HepG2 (cell line): ENCODE data around the gene ALG14. TPM values are rescaled to one million over a fixed set of nuclear protein-coding genes. Genes with fewer than 3 reads are reported as not detected.

ENCODE experiments used
- ATAC-seq: fragments of 200-7000 bp; cut with Tn5 transposase; 3 replicates; pipeline ENCODE4 v1.9.1; 2020; ENCODE audit warnings: mild to moderate bottlenecking, moderate library complexity
- BruUV-seq: library from RNA; stranded (reverse); fragments of 400-500 nt; replicated peaks from 2 replicates; lab custom pipeline; 2021; lab: Mats Ljungman, UMichigan
- CTCF ChIA-PET: fragments of 300-600 bp; formaldehyde crosslinking; extraction: SDS; loops from one replicate; lab custom pipeline; 2021; ENCODE audit warnings: low total read pairs, inconsistent platforms, low intra/inter-chr PET ratio; lab: Yijun Ruan, JAX
- POLR2A ChIA-PET: fragments of 350-600 bp; sonication (Branson Sonifier 250); formaldehyde crosslinking; loops from one replicate; lab custom pipeline; 2020; ENCODE audit warnings: antibody characterized with exemption, inconsistent platforms; lab: Yijun Ruan, JAX
- DNase-seq: peaks from one replicate; pipeline ENCODE4 v3.0.0-alpha.2; 2015; ENCODE audit warnings: low spot score
- FAIRE-seq: peaks from 3 replicates; lab custom pipeline; 2011; peaks lifted over from hg19 to GRCh38; lab: Jason Lieb, UNC
- H2AFZ ChIP-seq: one replicate; pipeline ENCODE4 v1.6.1; 2011; ENCODE audit warnings: low read length, inconsistent platforms
- H3K27ac ChIP-seq: fragments of 300-600 bp; 3 replicates; pipeline ENCODE4 v1.8.0; 2011; ENCODE audit warnings: mixed run types, mild to moderate bottlenecking, mixed read lengths, low read length, inconsistent platforms; ENCODE audit not compliant: insufficient read depth; ENCODE audit errors: extremely low read length
- H3K27me3 ChIP-seq, 2 experiments: fragments of 200-600 bp in 1 of 2; 2 replicates in 1 of 2; 3 replicates in 1 of 2; pipeline versions ENCODE4 v1.6.0 to v1.8.0; 2011; ENCODE audit warnings: low read length in 2 of 2, mild to moderate bottlenecking in 2 of 2, moderate library complexity in 2 of 2, inconsistent platforms in 1 of 2; ENCODE audit not compliant: insufficient read depth in 2 of 2, control insufficient read depth in 1 of 2
- H3K36me3 ChIP-seq, 2 experiments: fragments of 200-600 bp in 1 of 2; replicated peaks in 1 of 2; 2 replicates in 1 of 2; 3 replicates in 1 of 2; pipeline versions ENCODE4 v1.5.1 to v1.8.0; 2011; ENCODE audit warnings: low read length in 2 of 2, inconsistent platforms in 1 of 2; ENCODE audit not compliant: insufficient read depth in 2 of 2, control insufficient read depth in 1 of 2
- H3K4me1 ChIP-seq: 2 replicates; pipeline ENCODE4 v1.5.1; 2012; ENCODE audit warnings: low read length, inconsistent platforms; ENCODE audit not compliant: insufficient read depth
- H3K4me2 ChIP-seq: 2 replicates; pipeline ENCODE4 v1.6.0; 2011; ENCODE audit warnings: low read depth, low read length, inconsistent platforms
- H3K4me3 ChIP-seq, 3 experiments: fragments of 200-600 bp in 1 of 3; sonication (generic), shearing (Covaris generic) in 1 of 3; replicated peaks in 1 of 3; 2 replicates each; pipeline ENCODE4 v1.5.1; 2011 to 2016; ENCODE audit warnings: low read length in 3 of 3, inconsistent platforms in 2 of 3, low read depth in 2 of 3, mild to moderate bottlenecking in 2 of 3, control low read depth in 1 of 3, mixed read lengths in 1 of 3; ENCODE audit not compliant: insufficient read depth in 1 of 3
- H3K79me2 ChIP-seq: one replicate; pipeline ENCODE4 v1.6.1; 2011; ENCODE audit warnings: low read length, inconsistent platforms; ENCODE audit not compliant: insufficient read depth
- H3K9ac ChIP-seq: 2 replicates; pipeline ENCODE4 v1.6.0; 2011; ENCODE audit warnings: mild to moderate bottlenecking, low read depth, low read length, inconsistent platforms; ENCODE audit not compliant: insufficient read depth
- H3K9me3 ChIP-seq: 2 replicates; pipeline ENCODE4 v1.5.1; 2012; ENCODE audit warnings: mild to moderate bottlenecking, low read length
- H4K20me1 ChIP-seq: 2 replicates; pipeline ENCODE4 v1.6.0; 2011; ENCODE audit warnings: inconsistent platforms, mild to moderate bottlenecking, low read length, moderate library complexity; ENCODE audit not compliant: insufficient read depth
- ATF5 ChIP-seq: sonication (generic); formaldehyde crosslinking; IDR thresholded peaks from 2 replicates; pipeline ENCODE4 v1.4.0; 2020; ENCODE audit warnings: mild to moderate bottlenecking, low read depth, missing genetic modification reagents
- CENPT ChIP-seq: sonication (generic); formaldehyde crosslinking; IDR thresholded peaks from 2 replicates; pipeline ENCODE4 v1.8.0; 2022; ENCODE audit warnings: low read depth, mild to moderate bottlenecking, moderate library complexity, missing genetic modification reagents
- E2F2 ChIP-seq: sonication (generic); formaldehyde crosslinking; IDR thresholded peaks from 2 replicates; pipeline ENCODE4 v1.4.0; 2020; ENCODE audit warnings: missing genetic modification reagents, borderline replicate concordance
- KDM1A ChIP-seq: IDR thresholded peaks from 2 replicates; pipeline ENCODE4 v1.6.1; 2016; ENCODE audit warnings: missing compliant biosample characterization
- NCOA1 ChIP-seq: sonication (generic); formaldehyde crosslinking; IDR thresholded peaks from 2 replicates; pipeline ENCODE4 v1.9.0; 2021; ENCODE audit warnings: missing genetic modification reagents
- NR3C1 ChIP-seq: sonication (generic); formaldehyde crosslinking; IDR thresholded peaks from 2 replicates; pipeline ENCODE4 v1.4.0; 2020; ENCODE audit warnings: missing genetic modification reagents
- PAXIP1 ChIP-seq: sonication (generic); formaldehyde crosslinking; conservative IDR thresholded peaks from 2 replicates; pipeline ENCODE4 v1.4.0; 2020; ENCODE audit warnings: mild to moderate bottlenecking, missing genetic modification reagents, moderate library complexity
- POGZ ChIP-seq: sonication (generic); formaldehyde crosslinking; IDR thresholded peaks from 2 replicates; pipeline ENCODE4 v1.4.0; 2020; ENCODE audit warnings: mild to moderate bottlenecking, missing genetic modification reagents
- SNAPC2 ChIP-seq: sonication (generic); formaldehyde crosslinking; IDR thresholded peaks from 2 replicates; pipeline ENCODE4 v1.8.1; 2022; ENCODE audit warnings: mild to moderate bottlenecking, missing genetic modification reagents
- SRY ChIP-seq: sonication (generic); formaldehyde crosslinking; IDR thresholded peaks from 2 replicates; pipeline ENCODE4 v1.8.0; 2022; ENCODE audit warnings: mild to moderate bottlenecking, missing genetic modification reagents
- TEF ChIP-seq: sonication (generic); formaldehyde crosslinking; IDR thresholded peaks from 2 replicates; pipeline ENCODE4 v1.5.0; 2020; ENCODE audit warnings: missing genetic modification reagents
- YEATS2 ChIP-seq: sonication (generic); formaldehyde crosslinking; IDR thresholded peaks from 2 replicates; pipeline ENCODE4 v1.4.0; 2020; ENCODE audit warnings: missing genetic modification reagents, borderline replicate concordance
- YEATS4 ChIP-seq: sonication (generic); formaldehyde crosslinking; IDR thresholded peaks from 2 replicates; pipeline ENCODE4 v1.4.0; 2020; ENCODE audit warnings: missing genetic modification reagents, borderline replicate concordance
- ZMYM3 ChIP-seq: sonication (generic); formaldehyde crosslinking; IDR thresholded peaks from 2 replicates; pipeline ENCODE4 v1.5.1; 2020; ENCODE audit warnings: mild to moderate bottlenecking, missing genetic modification reagents
- ZMYM4 ChIP-seq: sonication (generic); formaldehyde crosslinking; IDR thresholded peaks from 2 replicates; pipeline ENCODE4 v1.8.1; 2023; ENCODE audit warnings: mild to moderate bottlenecking, missing genetic modification reagents
- ZNF224 ChIP-seq: sonication (generic); formaldehyde crosslinking; IDR thresholded peaks from 2 replicates; pipeline ENCODE4 v1.5.0; 2020; ENCODE audit warnings: mild to moderate bottlenecking, missing genetic modification reagents
- ZNF234 ChIP-seq: sonication (generic); formaldehyde crosslinking; conservative IDR thresholded peaks from 2 replicates; pipeline ENCODE4 v1.5.1; 2020; ENCODE audit warnings: mild to moderate bottlenecking, missing genetic modification reagents
- ZNF282 ChIP-seq: fragments of 450-650 bp; IDR thresholded peaks from 2 replicates; pipeline ENCODE4 v1.6.1; 2018; ENCODE audit not compliant: partially characterized antibody
- ZNF737 ChIP-seq: sonication (generic); formaldehyde crosslinking; IDR thresholded peaks from 2 replicates; pipeline ENCODE4 v1.5.0; 2020; ENCODE audit warnings: missing genetic modification reagents, mild to moderate bottlenecking, borderline replicate concordance
- ZNF766 ChIP-seq: sonication (generic); formaldehyde crosslinking; IDR thresholded peaks from 2 replicates; pipeline ENCODE4 v1.5.0; 2020; ENCODE audit warnings: missing genetic modification reagents, borderline replicate concordance
- WGBS: methylation state at CpG from one replicate; pipeline ENCODE4 v1.1.6; 2017; ENCODE audit warnings: low lambda C conversion rate; 5-methylcytosine and 5-hydroxymethylcytosine counted together
- in situ Hi-C: cut with HindIII; loops from 2 replicates; pipeline ENCODE4 v1.10.0; 2017; ENCODE audit warnings: low pct_unique_long_range_greater_than_20kb; ENCODE audit not compliant: extremely low pct_ligation_motif_present
- intact Hi-C: fragments of 100-400 bp; cut with micrococcal nuclease; formaldehyde crosslinking; loops from one replicate; pipeline ENCODE4 v1.10.0; 2022; ENCODE audit not compliant: unreplicated experiment
- polyA plus RNA-seq, 8 experiments: library from polyadenylated mRNA; depleted of rRNA in 3 of 8; stranded (reverse) in 7 of 8; unstranded in 1 of 8; fragments of >200 nt; fragmentation: Illumina TruSeq in 4 of 8; extraction: Trizol in 4 of 8; gene quantifications; 2 replicates each; pipeline versions ENCODE4 v1.2.1 to v1.2.3, GENCODE V29; 2011 to 2016; ENCODE audit warnings: low read depth in 4 of 8, missing spikeins in 1 of 8, mixed read lengths in 1 of 8; ENCODE audit not compliant: insufficient read depth in 1 of 8
- total RNA-seq, 5 experiments: library from RNA; depleted of rRNA; stranded (reverse); fragments of >200 nt; fragmentation: Illumina TruSeq; extraction: Trizol; gene quantifications; 2 replicates each; pipeline ENCODE4 v1.2.3, GENCODE V29; 2016; ENCODE audit warnings: low read depth in 1 of 5

The ALG14 gene
- total and polyA plus RNA-seq, 2 of the 13 experiments (the other 11 are each of a cell fraction or from before 2014, with no cell fraction given), result 4.5 to 12.7 TPM

- POLR2A ChIA-PET, result interaction anchor here (1.0 to 5.3 kb wide), 3 partner anchors 31 to 118 kb away, joined by 7 to 26 read pairs (median 9); partner anchors contain the start of genes ALG14 and RWDD3
- no peaks in the 10 kb centered on the region; a peak in 1 of 5 replicates for H3K27me3 ChIP-seq
- H3K9ac ChIP-seq, result no peak overlapping the region
- CTCF ChIA-PET, result interaction anchor here (1.7 to 2.1 kb wide), 2 partner anchors 31 to 118 kb away, joined by 6 to 8 read pairs; partner anchors contain the start of gene RWDD3
- peak overlapping the region; percentile 83 for H3K4me2 ChIP-seq
- H3K79me2 ChIP-seq, result peaks cover 16% of the 10 kb centered on the region
- H3K4me1 ChIP-seq, result peaks cover 45% of the 10 kb centered on the region
- peak; percentile 83 for DNase-seq
- FAIRE-seq, result peak; percentile 95
- H2AFZ ChIP-seq, result no peak overlapping the region
- BruUV-seq, result no TSS peak
- H3K36me3 ChIP-seq, result no peaks in the 10 kb centered on the region
- in situ Hi-C loops (no loop called here), intact Hi-C loops (loop anchor here (2.0 kb wide), 2 partner anchors 29 to 47 kb away; no protein-coding TSS in a partner anchor)
- peak overlapping the region; percentile 88 for H3K27ac ChIP-seq
- WGBS, result 0% methylated on average over 3 of the region's 3 CpGs
- no peaks in the 10 kb centered on the region for H4K20me1 ChIP-seq
- no peak overlapping the region; a peak in 1 of 6 replicates for H3K4me3 ChIP-seq
- H3K9me3 ChIP-seq, result no peaks in the 10 kb centered on the region
- ATAC-seq, result peak; percentile 42
- TF ChIP-seq NCOA1 (CRISPR knock-in tag), result no peak
- TF ChIP-seq ZMYM4, result peak; percentile 60; the same call in 1 of the 2 replicates
- TF ChIP-seq YEATS2 (CRISPR knock-in tag), result 0 out of 2 replicates have a peak, but pooled peaks have one; percentile 42
- TF ChIP-seq ZNF737 (CRISPR knock-in tag), result no peak
- no peak for TF ChIP-seq NR3C1 (CRISPR knock-in tag)
- TF ChIP-seq SNAPC2 (CRISPR knock-in tag), result no peak
- no peak for TF ChIP-seq ATF5 (CRISPR knock-in tag)
- TF ChIP-seq ZMYM3 (CRISPR knock-in tag), result peak; percentile 61; the same call in 1 of the 2 replicates
- peak; percentile 67 for TF ChIP-seq PAXIP1
- TF ChIP-seq CENPT (CRISPR knock-in tag), result no peak
- TF ChIP-seq E2F2, result no peak
- no peak for TF ChIP-seq YEATS4 (CRISPR knock-in tag)
- no peak for TF ChIP-seq ZNF766
- TF ChIP-seq POGZ (CRISPR knock-in tag), result peak; percentile 43; the same call in 1 of the 2 replicates
- TF ChIP-seq ZNF234 (CRISPR knock-in tag), result no peak
- no peak for TF ChIP-seq TEF (CRISPR knock-in tag)
- TF ChIP-seq KDM1A (CRISPR knock-in tag), result peak; percentile 83
- no peak; the same call in 1 of the 2 replicates for TF ChIP-seq SRY (CRISPR knock-in tag)
- TF ChIP-seq ZNF282, result no peak
- TF ChIP-seq ZNF224 (CRISPR knock-in tag), result no peak
These were observed 43.0 kb upstream of the ALG14 start for GRCh38 chr1:95115708-95116137.
